ENCODE data around the gene TOP2B. TPM values are rescaled to one million over a fixed set of nuclear protein-coding genes. Genes with fewer than 3 reads are reported as not detected.

TOP2B gene
- total and polyA plus RNA-seq, 9 of the 15 experiments (the other 6 are each of a cell fraction or from before 2014, with no cell fraction given) = 45.3 to 186 (median 134) TPM

- BruUV-seq (replicated peaks) = no TSS peak
- H3K27ac ChIP-seq (ENCODE audit: extremely low read depth, low read depth, low read length) = peak overlapping the region; percentile 62
- peaks cover 0 to 19% of the 10 kb centered on the region in 2 experiments; a peak in 2 of 5 replicates for H3K4me1 ChIP-seq (replicated peaks in 1 of 2; ENCODE audit: control insufficient read depth in 2 of 2, insufficient read depth in 2 of 2, low read length in 2 of 2)
- peaks cover 7% of the 10 kb centered on the region; the same call in 1 of the 3 replicates for H3K36me3 ChIP-seq (ENCODE audit: control insufficient read depth, insufficient read depth, low read length)
- peak overlapping the region in 1 of 2 experiments; percentile 40; a peak in 1 of 4 replicates for H3K9ac ChIP-seq (ENCODE audit: insufficient read depth in 1 of 2, low read depth in 2 of 2, low read length in 2 of 2)
- H3K4me3 ChIP-seq = no peak overlapping the region
- H3K27me3 ChIP-seq (ENCODE audit: control insufficient read depth in 2 of 2, insufficient read depth in 2 of 2, low read length in 2 of 2) = no peaks in the 10 kb centered on the region
- no peaks in the 10 kb centered on the region for H3K79me2 ChIP-seq (ENCODE audit: control insufficient read depth, insufficient read depth, low read length)
- H3K9me3 ChIP-seq (replicated peaks; ENCODE audit: control insufficient read depth, insufficient read depth, low read depth, low read length) = no peaks in the 10 kb centered on the region
- no peaks in the 10 kb centered on the region for H4K20me1 ChIP-seq (replicated peaks; ENCODE audit: control insufficient read depth, insufficient read depth, low read length)
- H3K9me1 ChIP-seq (ENCODE audit: control insufficient read depth, insufficient read depth, low read length) = no peaks in the 10 kb centered on the region
- TF ChIP-seq VEZF1 (CRISPR knock-in tag; IDR thresholded peaks at IDR 0.05) (0 out of 2 replicates have a peak, but pooled peaks have one; percentile 15), PHTF2 (CRISPR knock-in tag; IDR thresholded peaks at IDR 0.05) (no peak)
- peak overlapping the region; percentile 82 for H2AFZ ChIP-seq (ENCODE audit: low read depth, low read length)
- POLR2A ChIA-PET = interaction anchor here (0.7 to 1.3 kb wide), 2 partner anchors 11 to 24 kb away, joined by 3 read pairs; no protein-coding TSS in a partner anchor
- intact Hi-C loops (cut with micrococcal nuclease) (loop anchor here (2.0 to 5.0 kb wide), 2 partner anchors 152 to 631 kb away; no protein-coding TSS in a partner anchor), in situ Hi-C loops (cut with MboI) (no loop called here)
- FAIRE-seq (no peak), ATAC-seq (no peak), DNase-seq (ENCODE audit: extremely low read depth in 1 of 4, low spot score in 3 of 4) (no peak)
- peak overlapping the region; percentile 47; the same call in 1 of the 2 replicates for H3K4me2 ChIP-seq (ENCODE audit: insufficient read depth, low read length)
- CTCF ChIA-PET (ENCODE audit: low intra/inter-chr PET ratio) = interaction anchor here (0.6 to 1.3 kb wide), 3 partner anchors 61 to 838 kb away, joined by 3 to 8 read pairs (median 4); no protein-coding TSS in a partner anchor
Observed at GRCh38 chr3:25593001-25593400, 71.7 kb downstream of the TOP2B start.

- no peaks in the 10 kb centered on the region for H3K9me3 ChIP-seq (replicated peaks; ENCODE audit: control insufficient read depth, insufficient read depth, low read depth, low read length)
- H3K27ac ChIP-seq (ENCODE audit: extremely low read depth, low read depth, low read length) = peak overlapping the region; percentile 62
- CTCF ChIA-PET (ENCODE audit: low intra/inter-chr PET ratio) = interaction anchor here (0.6 to 1.3 kb wide), 3 partner anchors 60 to 837 kb away, joined by 3 to 8 read pairs (median 4); no protein-coding TSS in a partner anchor
- peak; percentile 97 for ATAC-seq
- BruUV-seq (replicated peaks) = no TSS peak
- POLR2A ChIA-PET = interaction anchor here (0.6 to 1.3 kb wide), 4 partner anchors 12 to 1862 kb away, joined by 3 read pairs; no protein-coding TSS in a partner anchor
- H3K9me1 ChIP-seq (ENCODE audit: control insufficient read depth, insufficient read depth, low read length) = no peaks in the 10 kb centered on the region
- WGBS (ENCODE audit: insufficient coverage, low coverage, missing lambda C conversion rate) = 7% methylated on average over 3 of the region's 3 CpGs
- H3K36me3 ChIP-seq (ENCODE audit: control insufficient read depth, insufficient read depth, low read length) = peaks cover 2% of the 10 kb centered on the region; the same call in 1 of the 3 replicates
- no peak overlapping the region for H3K4me3 ChIP-seq
- in situ Hi-C loops (cut with MboI) (no loop called here), intact Hi-C loops (cut with micrococcal nuclease) (loop anchor here (1.0 to 5.0 kb wide), 5 partner anchors 10 to 819 kb away; no protein-coding TSS in a partner anchor)
- H3K4me1 ChIP-seq (replicated peaks in 1 of 2; ENCODE audit: control insufficient read depth in 2 of 2, insufficient read depth in 2 of 2, low read length in 2 of 2) = peaks cover 0 to 19% of the 10 kb centered on the region in 2 experiments; a peak in 2 of 5 replicates
- peak overlapping the region in 1 of 2 experiments; percentile 40; a peak in 1 of 4 replicates for H3K9ac ChIP-seq (ENCODE audit: insufficient read depth in 1 of 2, low read depth in 2 of 2, low read length in 2 of 2)
- peak; percentile 45 to 90 (median 70) for DNase-seq (ENCODE audit: extremely low read depth in 1 of 4, low spot score in 3 of 4)
- H4K20me1 ChIP-seq (replicated peaks; ENCODE audit: control insufficient read depth, insufficient read depth, low read length) = no peaks in the 10 kb centered on the region
- H3K79me2 ChIP-seq (ENCODE audit: control insufficient read depth, insufficient read depth, low read length) = no peaks in the 10 kb centered on the region
- H2AFZ ChIP-seq (ENCODE audit: low read depth, low read length) = peak overlapping the region; percentile 82
- FAIRE-seq = peak; percentile 90
- no peaks in the 10 kb centered on the region for H3K27me3 ChIP-seq (ENCODE audit: control insufficient read depth in 2 of 2, insufficient read depth in 2 of 2, low read length in 2 of 2)
- H3K4me2 ChIP-seq (ENCODE audit: insufficient read depth, low read length) = peak overlapping the region; percentile 47
- no peak for TF ChIP-seq ZBTB2 (IDR thresholded peaks at IDR 0.05)
Observed at GRCh38 chr3:25592510-25592968, 72.2 kb downstream of the TOP2B start.
